CD4-positive, alpha-beta T cell treated with Interleukin-6 for 4 hours (primary cell): Measurements from ENCODE around the gene PLEKHG3.

Source experiments
- DNase-seq: peaks from one replicate; pipeline ENCODE4 v3.0.0-alpha.2; 2020; ENCODE audit warnings: mixed read lengths

PLEKHG3 gene

GRCh38 chr14:64708148-64709004, 4.2 kb downstream of the PLEKHG3 start:
- peak; percentile 46 for DNase-seq

GRCh38 chr14:64709126-64709525, 4.9 kb downstream of the PLEKHG3 start:
- no peak for DNase-seq

DNA sequence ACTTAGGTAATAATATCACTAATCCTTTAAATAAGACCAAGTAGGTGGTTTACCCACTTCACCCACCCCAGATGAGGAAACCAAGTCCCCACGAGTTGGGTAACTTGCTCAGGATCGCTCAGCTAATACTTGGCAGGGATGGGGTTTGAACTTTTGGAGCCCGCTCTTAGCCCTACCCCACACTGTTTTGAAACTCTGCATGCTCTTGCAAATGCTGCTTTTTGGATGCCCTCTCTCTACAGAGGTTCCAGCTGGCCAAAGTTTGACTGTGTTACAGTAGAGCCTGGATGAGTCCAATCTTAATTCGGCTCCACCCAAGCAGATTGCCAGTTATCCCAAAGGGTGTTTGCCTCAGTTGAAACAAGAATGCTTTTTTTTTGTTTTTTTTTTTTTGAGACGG, 6.8 kb downstream of the PLEKHG3 start:
- DNase-seq = no peak

DNA sequence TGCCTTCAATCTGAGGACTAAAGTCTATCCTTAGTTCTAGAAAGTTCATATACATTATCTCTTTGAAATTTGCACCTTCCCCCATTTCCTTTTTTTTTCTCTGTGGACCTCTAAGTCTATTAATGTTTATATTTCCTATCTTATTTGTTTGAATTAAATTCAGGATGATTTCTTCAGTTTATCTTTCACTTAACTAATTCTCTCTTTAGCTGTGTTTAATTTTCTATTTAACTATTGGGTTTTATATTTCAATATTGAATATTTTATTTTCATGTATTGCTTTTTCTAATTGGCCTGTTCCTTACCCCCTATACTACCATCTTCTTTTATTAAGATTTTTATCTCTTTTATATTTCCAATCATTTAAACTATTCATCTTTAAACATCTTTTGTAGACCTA, 9.5 kb downstream of the PLEKHG3 start:
- DNase-seq = no peak

GRCh38 chr14:64714432-64715025, 10.3 kb downstream of the PLEKHG3 start:
- no peak for DNase-seq

DNA sequence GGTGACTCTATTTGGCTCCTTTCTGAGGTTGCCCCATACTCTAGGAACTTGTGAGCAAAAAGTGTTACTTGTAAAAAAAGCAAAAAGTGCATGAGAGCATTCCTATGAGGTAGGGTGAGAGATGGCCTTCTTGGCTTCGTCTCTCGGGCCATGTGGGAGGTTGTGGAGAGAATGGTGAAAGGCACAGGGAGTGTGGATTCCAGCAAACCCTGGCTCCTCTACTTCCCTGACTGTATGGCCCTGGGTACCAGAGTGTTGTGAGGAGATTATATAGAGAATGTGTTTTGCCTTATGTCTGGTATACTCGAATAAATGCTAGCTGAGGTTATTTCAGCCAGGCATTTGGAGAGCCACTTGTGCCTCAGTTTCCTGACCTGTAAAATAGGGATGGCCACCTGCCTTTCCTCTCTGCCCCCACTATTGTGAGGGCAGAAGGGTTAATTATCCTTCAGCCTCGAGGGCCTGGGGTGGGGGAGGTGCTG, 11.0 kb downstream of the PLEKHG3 start:
- no peak for DNase-seq

GRCh38 chr14:64715628-64716412, 11.6 kb downstream of the PLEKHG3 start:
- no peak for DNase-seq

GRCh38 chr14:64717870-64718269, 13.6 kb downstream of the PLEKHG3 start:
- no peak for DNase-seq

GRCh38 chr14:64718762-64719161, 14.5 kb downstream of the PLEKHG3 start:
- no peak for DNase-seq

DNA sequence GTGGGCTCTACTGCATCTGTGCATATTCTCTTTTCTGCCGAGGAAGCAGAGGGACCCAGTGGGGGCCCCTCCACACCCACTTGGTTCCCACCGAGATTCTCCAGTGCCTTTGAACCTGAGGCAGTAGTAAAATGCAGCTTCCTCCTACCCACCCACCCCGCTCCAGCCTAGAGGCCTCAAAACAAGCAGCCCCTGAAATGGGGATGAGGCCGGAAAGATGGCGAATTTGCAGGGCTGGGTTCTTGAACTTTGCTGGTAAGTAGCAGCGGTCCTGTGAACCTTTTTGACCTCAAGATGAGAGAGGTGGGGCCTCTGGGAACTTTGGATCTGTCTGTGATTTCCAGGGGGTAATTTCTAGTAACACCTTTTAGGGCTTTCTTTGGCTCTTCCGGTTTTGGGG, 15.4 kb downstream of the PLEKHG3 start:
- no peak for DNase-seq

DNA sequence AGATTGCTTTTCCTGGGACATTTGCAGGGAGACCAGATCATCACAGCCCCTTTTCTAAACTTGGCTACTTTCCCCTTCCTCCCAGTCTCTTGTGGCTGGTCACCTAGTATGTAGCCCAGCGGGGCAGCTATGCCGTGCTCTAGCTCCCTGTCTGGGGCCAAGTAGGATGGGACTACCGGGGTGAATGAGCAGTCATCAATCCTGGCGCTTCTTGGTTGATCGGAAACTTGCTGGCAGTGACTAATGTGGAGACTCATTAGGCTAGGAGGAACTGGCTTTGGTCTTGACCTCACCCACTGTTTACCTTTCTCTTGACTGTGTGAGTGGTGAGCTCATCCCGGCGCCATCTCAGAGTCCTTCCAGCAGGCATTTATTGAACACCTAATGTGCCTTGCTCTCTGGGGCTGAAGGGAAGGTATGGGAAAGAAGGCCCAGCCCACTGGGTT, 15.9 kb downstream of the PLEKHG3 start:
- no peak for DNase-seq

DNA sequence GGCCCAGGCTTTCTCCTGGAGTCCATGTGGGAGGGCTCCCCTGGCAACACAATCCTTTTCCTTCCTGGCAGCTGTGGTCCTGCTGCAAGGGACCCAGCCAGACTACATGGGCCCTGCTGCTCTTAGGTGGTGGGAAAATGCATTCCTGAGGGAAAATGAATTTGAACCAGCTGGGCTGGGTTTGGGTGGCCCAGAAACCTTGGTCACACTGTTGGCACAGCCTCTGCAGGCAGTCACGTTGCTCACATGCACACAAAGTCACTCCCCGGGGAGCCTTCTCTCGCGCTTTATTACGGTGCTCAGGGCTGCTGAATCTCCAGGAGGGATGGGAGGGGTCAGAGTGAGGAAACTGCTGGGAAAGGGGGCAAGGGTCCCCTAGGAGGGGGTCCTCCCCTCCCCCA, 17.2 kb downstream of the PLEKHG3 start:
- no peak for DNase-seq

GRCh38 chr14:64721899-64722298, 17.7 kb downstream of the PLEKHG3 start:
- no peak for DNase-seq

- DNase-seq = peak; percentile 54
These were observed 18.7 kb downstream of the PLEKHG3 start for GRCh38 chr14:64722842-64723447.

DNA sequence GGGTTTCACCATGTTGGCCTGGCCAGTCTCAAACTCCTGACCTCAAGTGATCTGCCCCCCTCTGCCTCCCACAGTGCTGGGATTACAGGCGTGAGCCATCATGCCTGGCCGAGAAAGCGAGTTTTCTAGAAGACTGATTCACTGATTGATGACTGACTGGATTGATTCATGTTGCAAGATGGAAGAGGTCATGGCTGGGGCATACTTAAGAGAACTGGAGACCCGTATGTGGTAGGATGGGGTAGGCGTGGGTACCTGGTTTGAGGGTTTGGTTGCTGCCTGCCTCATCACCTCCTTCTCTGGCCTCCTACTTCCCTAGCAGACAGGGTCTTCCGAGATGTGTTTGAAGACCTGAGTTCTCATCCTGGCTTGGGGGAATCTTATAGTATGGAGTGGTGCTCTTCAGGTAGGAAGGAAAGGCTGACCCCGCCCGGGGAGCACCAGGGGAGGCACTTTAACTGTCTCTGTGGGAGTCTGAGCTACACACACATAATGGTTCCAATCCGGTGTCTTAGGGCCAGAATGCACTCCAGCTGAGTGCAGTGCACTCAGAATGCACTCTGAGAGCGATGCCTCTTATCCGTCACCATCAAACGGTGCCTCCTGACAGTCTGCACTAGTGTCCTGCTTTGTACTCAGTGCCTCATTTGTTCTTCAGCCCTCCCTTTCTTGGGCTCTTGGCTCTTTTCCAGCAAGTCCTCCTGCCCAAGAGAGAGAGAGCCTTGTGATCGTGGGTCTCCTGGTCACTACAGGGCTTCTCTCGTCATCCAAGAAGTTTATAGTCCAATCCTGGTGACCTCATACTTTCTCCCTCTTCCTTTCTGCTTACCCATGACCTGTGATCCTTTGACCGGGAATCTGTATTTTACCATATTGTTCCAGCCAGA, 19.7 kb downstream of the PLEKHG3 start:
- DNase-seq = peak; percentile 29

- DNase-seq = no peak
These were observed 20.3 kb downstream of the PLEKHG3 start for GRCh38 chr14:64724578-64724930.

DNA sequence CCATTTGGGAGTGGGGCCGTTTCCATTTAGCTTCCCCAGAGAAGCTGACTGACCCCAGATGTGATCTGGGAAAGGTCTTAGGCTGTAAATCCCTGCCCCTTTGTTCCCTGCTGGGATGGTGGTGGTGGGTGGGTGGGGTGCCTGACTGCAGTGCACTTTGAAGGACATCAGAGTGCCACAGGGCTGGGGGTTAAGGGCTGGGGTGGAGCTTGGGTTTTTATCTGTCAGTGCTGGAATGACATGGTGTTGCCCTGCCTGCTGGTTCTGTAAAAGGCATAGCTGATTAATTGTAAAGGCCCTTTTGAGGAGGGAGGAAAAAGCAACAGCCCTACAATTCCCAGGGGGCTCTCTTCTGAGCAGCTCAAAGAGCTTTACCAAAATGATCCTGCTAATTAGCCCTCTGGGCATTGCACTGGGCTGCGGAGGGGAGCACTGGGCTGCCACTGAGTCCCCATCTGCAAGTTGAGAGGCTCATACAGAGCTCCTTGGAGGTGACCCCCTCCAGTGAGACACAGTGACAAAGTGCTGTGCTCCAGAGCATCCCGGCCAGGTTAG, 21.1 kb downstream of the PLEKHG3 start:
- DNase-seq = no peak

- DNase-seq = no peak
These were observed 21.8 kb downstream of the PLEKHG3 start for GRCh38 chr14:64725879-64726584.

GRCh38 chr14:64726585-64726890, 22.3 kb downstream of the PLEKHG3 start:
- peak; percentile 52 for DNase-seq

DNA sequence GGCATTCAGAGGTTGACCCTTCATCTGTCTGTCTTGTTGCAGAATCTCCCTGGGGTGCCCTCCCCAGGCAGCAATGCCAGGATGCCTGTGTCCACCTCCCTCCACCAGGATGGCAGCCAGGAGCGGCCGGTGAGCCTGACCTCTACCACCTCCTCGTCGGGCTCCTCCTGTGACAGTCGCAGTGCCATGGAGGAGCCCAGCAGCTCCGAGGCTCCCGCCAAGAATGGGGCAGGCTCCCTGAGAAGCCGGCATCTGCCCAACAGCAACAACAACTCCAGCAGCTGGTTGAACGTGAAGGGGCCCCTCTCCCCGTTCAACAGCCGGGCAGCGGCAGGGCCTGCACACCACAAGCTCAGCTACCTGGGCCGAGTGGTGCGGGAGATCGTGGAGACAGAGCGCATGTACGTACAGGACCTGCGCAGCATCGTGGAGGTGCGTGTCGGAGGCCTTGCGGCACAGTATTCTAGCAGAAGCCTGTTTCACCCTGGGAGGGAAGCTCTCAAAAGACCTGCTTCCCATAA, 23.4 kb downstream of the PLEKHG3 start:
- no peak for DNase-seq

DNA sequence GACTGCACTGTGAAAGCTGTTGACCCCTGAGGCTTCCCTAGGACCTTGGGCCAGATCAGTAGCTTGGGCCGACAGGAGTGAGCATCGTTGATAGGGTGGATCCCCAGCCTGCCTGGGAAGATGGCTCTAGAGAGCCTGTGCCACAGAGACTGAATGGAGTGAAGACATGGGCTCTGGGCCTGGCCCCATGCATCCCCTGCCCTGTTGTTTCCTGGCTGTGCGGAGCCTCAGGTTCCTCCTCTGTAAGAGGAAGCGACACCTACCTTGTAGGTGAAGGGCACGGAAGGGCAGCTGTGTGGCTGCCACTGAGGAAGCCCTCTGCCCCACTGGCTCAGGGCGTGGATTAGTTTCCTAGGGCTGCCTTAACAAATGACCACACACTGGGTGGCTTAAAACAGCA, 23.9 kb downstream of the PLEKHG3 start:
- DNase-seq = peak; percentile 29
